Activated CD4-positive, alpha-beta T cell treated with anti-CD3 and anti-CD28 coated beads, Interleukin-2, amount 50 U/mL, for 1 hour (primary cell): ENCODE data around the gene TMEM150A.
"Not testable (repeated sequence)": the region's sequence is repeated elsewhere in the genome, so short reads cannot be mapped to it uniquely, and the experiment has no call there.

ENCODE experiments used
- DNase-seq: peaks from one replicate; pipeline ENCODE4 v3.0.0-alpha.2; 2020

TMEM150A gene

DNA sequence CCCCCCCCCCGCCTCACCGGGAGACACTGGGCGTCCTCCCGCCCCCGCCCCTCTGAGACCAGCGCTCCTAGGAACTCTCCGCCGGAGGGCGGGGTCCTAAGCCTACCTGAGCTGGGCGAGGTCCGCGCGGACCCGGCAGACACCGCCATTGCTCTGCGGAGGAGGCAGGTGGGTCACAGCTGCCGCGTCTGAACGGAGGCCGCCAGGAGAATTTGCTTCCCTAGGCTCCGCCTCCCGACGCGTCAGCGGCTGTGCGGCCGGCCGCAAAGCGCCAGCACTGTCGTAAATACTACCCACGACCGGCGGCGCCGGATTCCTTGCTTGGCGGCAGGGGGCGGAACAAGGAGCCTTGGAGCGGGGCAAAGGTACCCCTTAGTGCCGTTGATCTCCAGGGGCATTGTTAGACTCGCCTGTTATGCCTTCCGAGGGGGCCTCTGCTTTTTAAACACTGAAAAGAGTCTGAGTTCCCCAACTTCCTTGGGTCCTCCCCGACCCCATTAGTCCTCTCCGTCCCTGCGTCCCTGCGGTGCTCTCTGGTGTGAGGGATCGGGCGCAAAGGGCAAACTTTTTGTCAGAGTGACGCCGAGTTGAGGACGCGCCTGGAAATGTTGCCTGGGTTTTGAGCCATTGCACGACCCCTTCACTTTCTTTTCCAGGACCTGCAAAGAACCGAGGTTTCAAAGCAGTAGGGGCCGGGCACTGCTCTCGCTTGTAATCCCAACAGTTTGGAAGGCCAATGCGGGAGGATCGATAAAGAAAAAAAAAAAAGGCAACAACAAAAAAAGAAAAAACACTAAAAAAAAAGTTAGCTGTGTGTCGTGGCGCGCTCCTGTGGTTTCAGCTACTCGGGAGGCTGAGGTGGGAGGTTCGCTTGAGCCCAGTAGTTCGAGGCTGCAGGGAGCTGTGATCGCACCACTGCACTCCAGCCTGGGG, 41.0 kb downstream of the TMEM150A start, which contains the start of gene GGCX:
Gene GGCX, minus strand, starts transcription at position 214 of the 933 bp plus-strand sequence. Its CDS starts 65 bp downstream, at position 149.
- peak; percentile 94 for DNase-seq

DNA sequence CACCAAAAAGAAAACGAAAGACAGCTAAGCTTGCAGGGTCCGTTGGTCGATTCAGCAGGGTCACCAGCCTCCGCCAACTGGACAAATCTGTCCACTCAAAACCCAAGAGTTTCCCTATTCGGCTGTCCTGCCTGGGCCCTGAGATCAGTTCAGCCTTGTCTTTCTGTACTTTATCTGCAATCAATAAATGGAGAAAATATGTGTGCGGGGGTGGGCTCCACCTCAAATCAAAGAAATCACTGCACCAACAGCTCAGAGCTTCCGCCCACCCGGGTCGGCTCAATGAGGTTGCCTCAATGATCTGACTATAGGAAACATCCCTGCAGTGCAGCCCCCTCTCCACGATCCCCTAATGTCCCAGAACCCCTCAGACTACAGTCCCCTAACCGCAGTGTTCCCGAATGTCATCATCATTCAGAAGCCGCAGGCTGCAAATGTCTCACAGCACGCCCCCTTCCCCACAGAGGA, 41.7 kb downstream of the TMEM150A start:
- no peak for DNase-seq

DNA sequence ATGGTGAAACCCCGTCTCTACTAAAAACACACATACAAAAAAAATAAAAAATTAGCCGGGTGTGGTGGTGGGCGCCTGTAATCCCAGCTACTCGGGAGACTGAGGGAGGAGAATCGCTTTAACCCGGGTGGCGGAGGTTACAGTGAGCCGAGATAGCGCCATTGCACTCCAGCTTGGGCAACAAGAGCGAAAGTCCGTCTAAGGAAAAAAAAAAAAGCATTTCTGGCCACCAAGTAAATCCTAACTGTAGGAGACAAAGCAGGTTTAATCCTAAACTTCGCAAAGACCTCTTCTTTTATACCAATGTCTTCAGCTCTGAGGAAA, 42.1 kb downstream of the TMEM150A start:
- not testable (repeated sequence) for DNase-seq

DNA sequence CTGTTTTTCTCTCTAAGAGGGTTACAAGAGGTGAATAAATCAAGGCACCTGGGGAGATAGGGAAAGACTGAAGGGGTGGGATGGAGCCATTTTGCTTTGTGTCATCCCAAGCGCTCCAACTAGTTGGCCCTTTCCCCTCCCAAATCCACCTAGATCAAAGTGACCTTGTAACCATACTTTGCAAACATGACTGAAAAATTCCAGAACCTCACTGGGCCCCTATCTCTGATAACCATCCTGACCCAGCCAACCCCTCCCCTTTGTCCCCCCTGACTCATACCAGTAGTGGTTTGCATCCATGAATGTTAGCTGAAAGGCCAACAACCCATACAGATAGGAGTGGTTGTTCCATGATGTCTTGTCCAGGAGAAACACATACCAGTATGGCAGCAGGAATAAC, 44.3 kb downstream of the TMEM150A start:
- no peak for DNase-seq

DNA sequence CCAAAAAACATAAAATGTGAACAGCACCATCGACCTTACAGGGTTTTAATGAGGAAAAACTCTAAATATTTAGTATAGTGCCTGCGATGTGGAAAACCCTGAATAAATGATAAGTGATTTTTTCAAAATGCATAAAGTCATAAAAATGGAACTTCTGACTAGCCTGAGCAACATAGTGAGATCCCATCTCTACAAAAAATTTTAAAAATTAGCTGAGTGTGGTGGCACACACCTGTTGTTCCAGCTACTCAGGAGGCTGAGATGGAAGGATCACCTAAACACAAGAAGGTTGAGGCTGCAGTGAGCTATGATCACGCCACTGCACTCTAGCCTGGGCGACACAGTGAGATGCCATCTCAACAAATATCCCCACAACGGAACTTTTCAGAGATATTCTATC, 45.4 kb downstream of the TMEM150A start:
- DNase-seq = no peak

DNA sequence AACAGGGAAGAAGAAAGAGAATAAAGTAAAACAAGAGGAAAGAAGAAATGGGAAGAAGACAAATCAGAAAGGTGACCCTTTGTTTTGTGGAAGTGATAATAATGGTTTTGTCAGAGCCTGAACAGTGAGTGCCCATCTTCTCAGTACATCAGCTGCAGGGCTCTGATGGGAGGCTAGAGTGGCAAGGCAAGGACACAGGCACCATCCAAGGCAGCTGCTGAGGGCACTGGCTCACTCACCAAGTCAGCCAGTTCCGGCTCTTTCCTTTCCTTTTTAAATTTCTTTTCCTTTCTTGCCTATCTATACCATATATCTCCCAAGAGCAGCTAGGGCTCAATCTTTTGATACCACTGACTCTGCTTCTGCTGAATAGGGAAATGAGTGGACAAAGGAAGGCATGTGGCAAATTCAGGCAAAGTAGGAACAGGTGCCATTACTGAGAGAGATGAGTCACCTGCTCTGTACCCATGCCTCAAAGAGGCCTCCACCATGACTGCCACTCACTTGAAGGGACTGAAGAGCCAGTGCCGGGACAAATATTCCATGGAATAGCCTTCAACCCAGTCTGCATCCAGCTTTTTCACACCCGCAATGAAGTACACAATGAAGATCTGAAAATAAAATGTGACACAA, 47.4 kb downstream of the TMEM150A start:
- no peak for DNase-seq

DNA sequence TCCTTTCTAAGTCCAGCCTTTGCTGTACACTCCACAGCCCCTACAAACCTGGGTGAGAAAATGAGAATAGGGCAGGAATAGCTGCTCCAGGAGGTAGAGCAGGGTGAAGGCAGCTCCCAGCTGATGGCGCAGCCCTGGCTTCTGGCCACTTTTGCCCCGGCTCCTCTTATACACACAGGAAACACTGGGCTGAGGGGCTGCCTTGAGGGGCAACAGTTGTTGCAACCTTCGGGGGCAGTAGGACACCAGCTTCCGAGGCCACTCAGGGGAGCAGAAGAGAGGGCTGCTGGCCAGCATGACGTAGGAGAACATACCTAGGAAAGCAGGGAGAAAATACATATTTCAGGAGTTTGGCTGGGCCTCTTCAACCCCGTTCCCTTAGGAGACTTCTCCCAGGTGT, 49.3 kb downstream of the TMEM150A start:
- DNase-seq = no peak

DNA sequence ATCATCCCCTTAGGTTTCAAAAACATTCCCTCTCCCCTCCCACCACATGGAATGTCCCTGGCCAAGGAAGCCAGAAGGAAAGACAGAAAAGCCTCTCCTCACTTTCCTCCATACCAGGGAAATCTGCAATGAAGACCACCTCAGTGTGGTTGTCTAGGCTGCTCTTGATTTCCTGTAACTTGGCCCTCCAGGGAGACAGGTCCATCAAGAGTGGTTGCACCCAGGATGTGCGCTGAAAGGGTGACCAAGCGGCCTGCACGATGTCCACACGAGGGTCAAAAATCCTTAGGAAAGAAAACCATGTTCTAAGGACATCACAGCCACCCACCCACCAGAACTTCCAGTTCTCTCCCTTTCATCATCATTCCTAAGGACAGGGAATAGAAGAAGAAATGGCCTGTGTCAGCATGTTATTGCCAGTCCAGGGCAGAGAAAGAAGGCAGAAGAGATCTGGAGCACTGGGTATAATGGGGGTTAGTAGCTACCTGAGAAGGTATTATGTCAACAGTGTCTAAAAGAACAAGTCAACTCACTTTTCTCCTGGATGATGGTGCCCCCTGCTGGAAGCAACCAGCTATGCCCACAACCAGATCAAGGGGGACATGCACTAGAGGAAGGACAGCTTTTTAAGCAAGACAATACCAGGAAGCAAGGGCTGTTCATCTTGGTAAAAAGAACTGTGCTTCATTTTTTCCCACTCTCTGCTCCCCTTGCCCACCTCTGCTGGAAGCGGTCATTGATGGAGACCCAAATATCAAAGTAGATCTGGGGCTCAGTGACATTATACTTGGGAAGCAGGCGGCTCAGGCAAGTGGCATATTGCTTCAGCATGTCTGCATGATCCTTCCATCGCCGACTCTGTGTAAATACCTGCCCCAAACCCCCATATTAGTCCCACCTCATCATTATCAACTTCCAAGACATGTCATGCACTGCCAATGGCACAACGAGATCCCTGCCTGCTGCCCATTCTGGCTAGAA, 50.5 kb downstream of the TMEM150A start:
- peak; percentile 92 for DNase-seq

DNA sequence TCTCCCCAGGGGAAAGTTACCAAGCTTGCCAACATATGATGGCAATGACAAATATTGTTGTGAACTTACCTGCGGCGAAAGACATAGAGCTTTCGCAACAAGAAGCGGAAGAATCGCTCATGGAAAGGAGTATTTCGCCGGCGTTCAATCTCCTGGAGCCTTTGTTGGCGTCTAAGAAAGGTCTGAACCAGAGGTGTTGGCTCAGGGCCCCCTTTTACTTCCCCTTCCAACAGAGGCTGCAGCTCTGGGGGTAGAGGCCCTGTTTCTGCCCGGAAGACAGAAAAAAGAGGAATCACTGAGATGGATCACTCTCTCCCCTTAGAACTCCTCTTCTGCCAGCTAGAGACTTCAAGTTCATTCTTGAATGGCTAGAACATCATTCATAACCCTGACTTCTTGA, 52.0 kb downstream of the TMEM150A start:
- DNase-seq = no peak

DNA sequence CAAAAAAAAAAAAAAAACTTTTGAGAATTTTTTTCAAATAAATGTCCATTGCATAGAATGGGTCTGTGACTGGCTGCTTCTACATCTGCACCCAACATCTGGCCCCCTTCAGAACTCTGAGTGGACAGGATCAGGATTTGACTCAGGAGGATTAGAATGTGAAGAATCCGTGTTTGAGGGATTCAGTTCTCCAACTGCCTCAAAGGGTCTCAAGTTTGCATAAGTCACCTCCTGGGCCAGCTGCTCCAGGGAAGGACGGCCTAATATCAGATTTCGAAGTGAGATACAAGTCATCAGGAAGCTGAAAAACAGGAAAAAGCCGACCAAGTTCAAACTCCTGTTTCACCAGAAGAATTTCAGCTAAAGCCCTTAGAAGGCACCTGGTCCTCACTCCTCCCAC, 52.7 kb downstream of the TMEM150A start:
- no peak for DNase-seq

DNA sequence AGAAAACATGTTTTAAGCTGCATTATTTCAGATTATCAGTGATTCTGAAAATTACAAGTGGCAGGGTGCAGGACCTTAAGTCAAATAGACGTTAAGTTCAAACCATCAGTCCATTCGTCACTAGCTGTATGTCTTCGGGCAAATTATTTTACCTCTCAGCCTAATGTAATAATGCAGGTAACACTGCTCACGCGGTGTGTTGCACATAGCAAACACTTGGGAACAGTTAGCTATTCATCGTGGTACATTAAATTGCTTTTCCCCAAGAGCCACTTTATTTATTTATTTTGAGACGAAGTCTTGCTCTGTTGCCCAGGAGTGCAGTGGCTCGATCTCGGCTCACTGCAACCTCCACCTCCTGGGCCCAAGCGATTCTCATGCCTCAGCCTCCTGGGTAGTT, 53.4 kb downstream of the TMEM150A start:
- no peak for DNase-seq

DNA sequence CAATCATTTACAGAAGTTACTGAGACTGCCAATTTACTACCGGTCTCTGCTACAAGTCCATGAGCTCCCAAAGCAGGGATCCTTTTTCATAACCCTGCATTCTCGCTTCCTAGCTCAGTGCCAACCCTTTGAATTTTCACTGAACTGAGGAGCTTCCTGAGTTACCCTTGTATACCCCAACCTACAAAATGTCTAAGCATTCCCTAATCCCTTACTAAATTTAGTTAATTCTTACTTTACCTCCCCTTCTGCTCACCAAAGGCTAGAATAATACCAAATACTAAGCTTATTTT, 53.9 kb downstream of the TMEM150A start:
- no peak for DNase-seq
